Fibroblast of skin of scalp (primary cell): ENCODE measurements around the gene PDCD2. TPM values are rescaled to one million over a fixed set of nuclear protein-coding genes. Genes with fewer than 3 reads are reported as not detected.
"Not testable (repeated sequence)": the region's sequence is repeated elsewhere in the genome, so short reads cannot be mapped to it uniquely, and the experiment has no call there.

ENCODE experiments used
- DNase-seq: peaks from one replicate; pipeline ENCODE4 v3.0.0-alpha.2; 2013
- polyA plus RNA-seq, 2 experiments: library from polyadenylated mRNA; unstranded; fragments of 120-200 nt; gene quantifications; one replicate each; pipeline ENCODE4 v1.2.1, GENCODE V29; 2013; ENCODE audit not compliant: insufficient read length in 2 of 2

The PDCD2 gene
- polyA plus RNA-seq (2013, experiment 1 of 2; ENCODE audit: insufficient read length): 53.1 TPM
- polyA plus RNA-seq (2013, experiment 2 of 2; ENCODE audit: insufficient read length): 52.2 TPM

- peak; percentile 89 for DNase-seq
Observed at GRCh38 chr6:170584181-170584953, at the start of gene PDCD2. Gene PDCD2 (minus strand): TSS chr6:170584637. CDS start chr6:170584581, 56 bp downstream.

- DNase-seq: not testable (repeated sequence)
Observed at GRCh38 chr6:170616020-170616554, 31.6 kb upstream of the PDCD2 start.

GRCh38 chr6:170612256-170612804, 27.9 kb upstream of the PDCD2 start:
- not testable (repeated sequence) for DNase-seq

DNA sequence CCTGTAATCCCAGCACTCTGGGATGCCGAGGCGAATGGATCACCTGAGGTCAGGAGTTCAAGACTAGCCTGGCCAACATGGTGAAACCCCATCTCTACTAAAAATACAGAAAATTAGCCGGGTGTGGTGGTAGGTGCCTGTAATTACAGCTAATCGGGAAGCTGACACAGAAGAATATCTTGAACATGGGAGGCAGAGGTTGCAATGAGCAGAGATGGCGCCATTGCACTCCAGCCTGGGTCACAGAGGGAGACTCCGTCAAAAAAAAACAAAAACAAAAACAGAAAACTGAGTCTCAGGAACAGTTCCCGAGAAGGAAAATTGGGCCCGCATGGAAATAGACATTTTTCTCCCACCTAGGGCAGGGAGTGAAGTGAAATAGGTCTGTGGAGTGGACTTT, 24.8 kb upstream of the PDCD2 start:
- DNase-seq: not testable (repeated sequence)

GRCh38 chr6:170605574-170606259, 21.3 kb upstream of the PDCD2 start:
- no peak for DNase-seq

DNA sequence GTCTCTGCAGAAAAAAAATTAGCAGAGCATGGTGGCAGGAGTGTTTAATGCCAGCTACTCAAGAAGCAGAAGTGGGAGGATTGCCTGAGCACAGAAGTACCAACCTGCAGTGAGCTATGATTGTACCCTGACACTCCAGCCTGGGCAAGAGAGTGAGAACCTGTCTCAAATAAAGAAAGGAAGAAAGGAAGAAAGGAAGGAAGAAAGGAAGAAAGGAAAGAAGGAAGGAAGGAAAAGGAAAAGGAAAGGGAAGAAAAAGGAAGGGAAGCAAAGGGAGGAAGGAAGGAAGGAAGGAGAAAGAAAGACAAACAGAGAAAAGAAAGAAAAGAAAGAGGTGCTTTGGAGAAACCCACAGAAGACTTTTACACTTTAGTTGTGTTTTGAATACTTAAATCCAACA, 12.8 kb upstream of the PDCD2 start:
- no peak for DNase-seq

- DNase-seq: no peak
Observed at GRCh38 chr6:170596426-170596825, 12.0 kb upstream of the PDCD2 start.

DNA sequence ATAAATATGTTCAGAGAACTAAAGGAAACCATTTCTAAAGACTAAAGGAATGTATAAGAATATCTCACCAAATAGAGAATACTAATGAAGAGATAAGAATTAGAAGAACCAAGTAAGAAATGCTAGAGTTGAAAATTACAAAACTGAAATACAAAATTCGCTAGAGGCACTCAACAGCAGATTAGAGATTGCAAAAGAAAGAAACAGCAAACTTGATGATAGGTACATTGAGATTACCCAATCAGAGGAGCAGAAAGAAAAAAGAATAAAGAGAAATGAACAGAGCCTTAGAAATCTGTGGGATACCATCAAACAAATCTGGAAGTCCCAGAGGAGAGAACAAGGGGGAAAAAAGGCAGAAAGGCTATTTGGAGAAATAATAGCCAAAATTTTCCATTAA, 6.3 kb upstream of the PDCD2 start:
- DNase-seq: no peak

DNA sequence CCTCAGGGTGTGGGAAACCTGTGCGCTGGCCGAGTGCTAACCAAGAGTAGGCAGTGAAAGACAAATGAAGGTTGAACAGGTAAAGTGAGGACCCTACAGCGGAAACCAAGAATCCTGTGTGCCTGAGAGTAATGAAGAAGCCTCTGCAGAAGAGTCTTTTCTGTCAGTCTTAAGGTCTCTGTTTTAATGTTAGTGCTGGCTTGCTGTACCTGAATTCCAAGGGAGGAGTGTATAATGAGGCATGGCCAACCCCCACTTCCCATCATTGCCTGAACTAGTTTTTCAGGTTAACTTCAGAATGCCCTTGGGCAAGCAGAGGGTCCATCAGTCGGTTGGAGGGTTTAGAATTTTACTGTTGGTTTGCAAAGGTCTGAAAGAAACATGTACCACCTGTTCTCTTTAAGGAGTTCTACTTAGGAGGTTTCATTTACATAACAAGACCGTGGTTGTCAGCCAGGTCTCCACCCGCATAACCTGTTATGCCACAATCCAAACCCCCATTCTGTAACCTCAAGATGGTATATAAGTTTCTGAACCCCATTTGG, 589 bp upstream of the PDCD2 start:
- no peak for DNase-seq

- DNase-seq: peak; percentile 1
Observed at GRCh38 chr6:170583756-170584180, 669 bp downstream of the PDCD2 start.

DNA sequence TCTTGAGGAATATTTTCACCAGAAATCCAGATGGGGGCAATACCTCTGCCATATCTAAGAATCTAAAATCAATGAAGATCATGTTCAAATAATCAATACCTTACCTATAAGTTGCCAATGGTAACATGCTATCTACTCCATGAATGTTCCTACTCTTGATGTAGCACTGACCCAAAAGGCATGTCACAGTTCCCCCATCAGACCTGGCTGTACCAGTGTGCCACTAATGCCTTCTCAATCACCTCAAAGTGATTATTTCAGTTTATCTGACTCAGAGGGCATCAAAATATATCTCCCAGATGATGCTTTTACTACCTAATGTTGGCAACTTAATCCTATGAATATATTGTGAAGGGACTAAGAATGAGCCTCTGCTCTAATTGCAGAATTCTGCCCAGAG, 5.5 kb downstream of the PDCD2 start:
- no peak for DNase-seq

- no peak for DNase-seq
Observed at GRCh38 chr6:170575250-170575649, 9.2 kb downstream of the PDCD2 start.

DNA sequence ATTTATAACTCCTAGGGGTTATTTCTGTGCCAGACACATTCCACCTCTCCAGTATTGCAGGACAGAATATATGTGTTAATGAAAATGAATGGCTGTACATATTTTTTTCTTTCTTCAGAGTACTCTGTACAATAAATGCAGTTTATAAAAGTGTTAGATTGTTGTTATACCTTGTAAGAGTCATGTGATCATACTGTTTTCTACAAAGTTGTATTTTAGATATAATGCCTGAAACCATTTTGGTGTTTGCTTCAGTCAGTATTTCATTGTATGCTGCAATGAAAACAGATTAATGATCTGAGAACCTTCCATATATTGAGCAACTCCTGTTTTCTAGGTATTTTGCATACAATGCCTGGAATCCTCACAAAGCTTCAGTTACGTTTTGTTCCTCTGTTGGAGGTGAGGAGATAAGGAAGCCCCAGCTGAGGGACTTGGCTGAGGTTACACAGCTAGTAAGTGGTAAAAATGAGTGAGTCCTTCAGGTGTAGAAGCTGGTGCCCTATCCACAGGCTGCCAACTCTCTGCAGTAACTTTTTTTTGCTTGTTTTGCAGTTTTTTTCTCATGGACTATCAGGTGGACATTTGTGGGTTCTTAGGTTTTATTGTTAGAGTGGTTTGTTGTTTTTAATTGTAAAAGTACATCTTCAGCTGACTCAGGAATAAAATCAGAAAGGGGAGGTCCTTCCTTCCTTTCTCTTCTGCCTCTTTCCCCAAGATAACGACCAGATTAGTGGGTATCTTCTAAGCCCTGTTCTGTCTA, 11.6 kb downstream of the PDCD2 start:
- no peak for DNase-seq

DNA sequence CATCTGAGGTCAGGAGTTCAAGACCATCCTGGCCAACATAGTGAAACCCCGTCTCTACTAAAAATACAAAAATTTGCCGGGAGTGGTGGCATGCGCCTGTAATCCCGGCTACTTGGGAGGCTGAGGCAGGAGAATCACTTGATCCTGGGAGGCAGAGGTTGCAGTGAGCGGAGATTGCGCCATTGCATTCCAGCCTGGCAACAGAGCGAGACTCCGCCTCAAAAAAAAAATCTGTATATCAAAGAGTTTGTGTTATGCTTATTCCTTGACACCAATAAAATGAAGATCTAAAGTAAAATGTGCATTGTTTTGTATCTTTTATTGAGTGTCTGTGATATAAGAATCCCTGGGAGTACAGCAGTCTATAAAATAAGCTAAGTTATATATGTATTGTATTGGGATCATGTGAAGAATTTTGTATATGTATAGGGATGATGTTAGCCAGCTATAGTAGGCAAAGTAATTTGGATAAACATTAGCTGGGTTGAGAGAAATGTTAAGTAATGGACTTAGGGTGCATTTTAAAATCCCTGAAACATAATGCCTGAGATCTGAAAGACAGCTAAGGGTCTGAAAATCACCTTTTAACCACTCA, 19.4 kb downstream of the PDCD2 start:
- no peak for DNase-seq

- DNase-seq: no peak
Observed at GRCh38 chr6:170561555-170561954, 22.9 kb downstream of the PDCD2 start.

DNA sequence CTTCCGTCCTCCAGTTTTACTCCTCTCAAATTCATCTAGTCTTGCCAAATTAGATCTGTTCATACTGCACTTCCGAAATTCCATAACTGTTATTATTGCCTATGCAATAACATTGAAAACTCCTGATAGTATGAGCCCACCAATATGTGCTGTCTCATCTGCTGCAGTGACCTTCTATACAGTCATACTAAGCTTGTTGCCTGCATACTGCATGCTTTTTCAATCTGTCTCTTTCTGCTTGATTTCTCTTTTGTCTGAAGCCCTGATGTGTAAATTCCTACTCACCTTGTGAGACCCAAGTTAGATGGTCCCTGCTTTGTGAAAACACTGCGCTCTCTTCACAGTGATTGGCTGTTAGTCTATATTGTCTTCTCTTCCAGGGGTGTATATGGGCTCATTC, 29.1 kb downstream of the PDCD2 start:
- DNase-seq: no peak

GRCh38 chr6:170554796-170555137, 29.7 kb downstream of the PDCD2 start:
- no peak for DNase-seq

DNA sequence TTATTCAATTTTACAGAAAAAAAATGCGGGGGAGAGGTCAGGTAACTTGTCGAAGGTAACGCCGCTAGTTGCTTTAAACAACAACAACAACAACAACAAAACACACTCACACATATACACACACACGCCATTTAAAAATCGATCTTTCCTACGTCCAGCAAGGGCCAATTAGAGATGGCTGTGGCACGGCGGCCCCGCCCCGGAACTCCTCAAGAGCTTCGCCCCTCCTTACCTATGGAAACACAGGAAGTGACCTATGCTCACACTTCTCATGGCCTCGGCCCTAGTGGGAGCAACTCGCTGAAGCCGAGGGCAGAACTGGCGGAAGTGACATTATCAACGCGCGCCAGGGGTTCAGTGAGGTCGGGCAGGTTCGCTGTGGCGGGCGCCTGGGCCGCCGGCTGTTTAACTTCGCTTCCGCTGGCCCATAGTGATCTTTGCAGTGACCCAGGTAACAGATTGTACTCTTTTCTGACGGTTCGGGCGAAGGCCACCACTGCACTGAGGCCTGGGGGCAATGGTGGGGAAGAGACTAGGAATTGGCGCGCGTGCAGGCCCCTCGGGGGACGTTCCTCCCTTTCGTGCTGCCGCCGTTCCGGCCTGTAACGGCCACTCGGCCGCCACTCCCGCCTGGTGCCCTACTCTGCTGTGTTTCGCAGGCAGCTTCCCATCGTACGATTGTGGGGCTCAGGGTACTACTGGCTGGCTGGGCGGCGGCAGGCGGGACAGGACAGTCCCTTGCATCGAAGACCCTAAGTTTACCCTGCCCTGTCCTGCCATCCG, 30.2 kb downstream of the PDCD2 start, which contains the start of gene TBP:
Gene TBP (plus strand): TSS at position 357 of the 783 bp plus-strand sequence. CDS start 2,661 bp downstream, outside the sequence.
- peak; percentile 99 for DNase-seq

- DNase-seq: peak; percentile 12
Observed at GRCh38 chr6:170553534-170554012, 30.9 kb downstream of the PDCD2 start.

- peak; percentile 95 for DNase-seq
Observed at GRCh38 chr6:170552765-170553533, 31.5 kb downstream of the PDCD2 start, which contains the start of gene PSMB1. Gene PSMB1 (minus strand): TSS chr6:170553307. CDS start chr6:170553242, 65 bp downstream.
